HepG2 (cell line): ENCODE results near the gene SLC25A10. TPM values are rescaled to one million over a fixed set of nuclear protein-coding genes. Genes with fewer than 3 reads are reported as not detected.
A peak's percentile ranks its signal among the peaks of the same experiment; 100 is the strongest.

Experiments used
- ARHGAP35 ChIP-seq: sonication (generic); formaldehyde crosslinking; IDR thresholded peaks from 2 replicates; pipeline ENCODE4 v1.9.0; 2022; ENCODE audit warnings: mild to moderate bottlenecking, inconsistent platforms, moderate library complexity, missing genetic modification reagents, borderline replicate concordance
- EP300 ChIP-seq, 3 experiments: sonication (generic) in 1 of 3; formaldehyde crosslinking in 1 of 3; IDR thresholded peaks; 2 replicates each; pipeline versions ENCODE4 v1.5.1 to v1.6.1; 2011 to 2020; ENCODE audit warnings: low read depth in 2 of 3, low read length in 2 of 3, borderline replicate concordance in 1 of 3, improper control_type of control experiment in 1 of 3, mild to moderate bottlenecking in 1 of 3, missing genetic modification reagents in 1 of 3, moderate library complexity in 1 of 3
- ETV6 ChIP-seq: sonication (generic); formaldehyde crosslinking; conservative IDR thresholded peaks from 2 replicates; pipeline ENCODE4 v1.4.0; 2020; ENCODE audit warnings: missing genetic modification reagents
- FOXK2 ChIP-seq: fragments of 450-650 bp; IDR thresholded peaks from 2 replicates; pipeline ENCODE4 v1.6.1; 2016
- FOXM1 ChIP-seq: sonication (generic); formaldehyde crosslinking; IDR thresholded peaks from 2 replicates; pipeline ENCODE4 v1.5.0; 2020; ENCODE audit warnings: missing genetic modification reagents
- MAZ ChIP-seq, 2 experiments: sonication (generic) in 1 of 2; formaldehyde crosslinking in 1 of 2; IDR thresholded peaks; 2 replicates each; pipeline versions ENCODE4 v1.5.0 to v1.6.1; 2012 to 2020; ENCODE audit warnings: low read depth in 2 of 2, mild to moderate bottlenecking in 2 of 2, borderline replicate concordance in 1 of 2, improper control_type of control experiment in 1 of 2, low read length in 1 of 2, missing genetic modification reagents in 1 of 2, moderate library complexity in 1 of 2
- MBNL3 ChIP-seq: fragments of 250-450 bp; sonication (Bioruptor Pico); conservative IDR thresholded peaks from 2 replicates; pipeline ENCODE4 v1.8.0; 2022; ENCODE audit warnings: mild to moderate bottlenecking, inconsistent platforms
- PAX8 ChIP-seq: sonication (generic); formaldehyde crosslinking; IDR thresholded peaks from 2 replicates; pipeline ENCODE4 v1.8.0; 2022; ENCODE audit warnings: mild to moderate bottlenecking, missing genetic modification reagents, borderline replicate concordance
- SRY ChIP-seq: sonication (generic); formaldehyde crosslinking; IDR thresholded peaks from 2 replicates; pipeline ENCODE4 v1.8.0; 2022; ENCODE audit warnings: mild to moderate bottlenecking, missing genetic modification reagents
- TEAD2 ChIP-seq: sonication (generic); formaldehyde crosslinking; IDR thresholded peaks from 2 replicates; pipeline ENCODE4 v1.9.0; 2021; ENCODE audit warnings: missing genetic modification reagents
- TRIM24 ChIP-seq: sonication (generic); formaldehyde crosslinking; IDR thresholded peaks from 2 replicates; pipeline ENCODE4 v1.8.0; 2022; ENCODE audit warnings: mild to moderate bottlenecking, missing genetic modification reagents
- U2AF1 ChIP-seq: fragments of 200-400 bp; formaldehyde crosslinking; optimal IDR thresholded peaks from 2 replicates; pipeline ENCODE3; 2017; ENCODE audit warnings: mild to moderate bottlenecking, low read depth, low read length
- ZMYM3 ChIP-seq: sonication (generic); formaldehyde crosslinking; IDR thresholded peaks from 2 replicates; pipeline ENCODE4 v1.5.1; 2020; ENCODE audit warnings: mild to moderate bottlenecking, missing genetic modification reagents
- ZNF256 ChIP-seq: sonication (generic); formaldehyde crosslinking; conservative IDR thresholded peaks from 2 replicates; pipeline ENCODE4 v1.4.0; 2020; ENCODE audit warnings: missing genetic modification reagents
- ZNF260 ChIP-seq: sonication (generic); formaldehyde crosslinking; IDR thresholded peaks from 2 replicates; pipeline ENCODE4 v1.4.0; 2020; ENCODE audit warnings: missing genetic modification reagents, low read depth, mild to moderate bottlenecking, borderline replicate concordance
- ZNF562 ChIP-seq: sonication (generic); formaldehyde crosslinking; IDR thresholded peaks from 2 replicates; pipeline ENCODE4 v1.8.0; 2022; ENCODE audit warnings: missing genetic modification reagents, borderline replicate concordance
- polyA plus RNA-seq, 8 experiments: library from polyadenylated mRNA; depleted of rRNA in 3 of 8; stranded (reverse) in 7 of 8; unstranded in 1 of 8; fragments of >200 nt; fragmentation: Illumina TruSeq in 4 of 8; extraction: Trizol in 4 of 8; gene quantifications; 2 replicates each; pipeline versions ENCODE4 v1.2.1 to v1.2.3, GENCODE V29; 2011 to 2016; ENCODE audit warnings: low read depth in 4 of 8, missing spikeins in 1 of 8, mixed read lengths in 1 of 8; ENCODE audit not compliant: insufficient read depth in 1 of 8
- total RNA-seq, 5 experiments: library from RNA; depleted of rRNA; stranded (reverse); fragments of >200 nt; fragmentation: Illumina TruSeq; extraction: Trizol; gene quantifications; 2 replicates each; pipeline ENCODE4 v1.2.3, GENCODE V29; 2016; ENCODE audit warnings: low read depth in 1 of 5
- TF ChIP-seq, protein P1 (sequence below): sonication (generic); formaldehyde crosslinking; IDR thresholded peaks from 2 replicates; pipeline ENCODE4 v1.4.0; 2020; ENCODE audit warnings: mild to moderate bottlenecking, missing genetic modification reagents
- TF ChIP-seq, protein P2 (sequence below): sonication (generic); formaldehyde crosslinking; IDR thresholded peaks from 2 replicates; pipeline ENCODE4 v1.8.0; 2022; ENCODE audit warnings: mild to moderate bottlenecking, missing genetic modification reagents
- TF ChIP-seq, protein P3 (sequence below): sonication (generic); formaldehyde crosslinking; IDR thresholded peaks from 2 replicates; pipeline ENCODE4 v1.8.0; 2022; ENCODE audit warnings: mild to moderate bottlenecking, missing genetic modification reagents; ENCODE audit not compliant: insufficient replicate concordance
- TF ChIP-seq, protein P4 (sequence below): IDR thresholded peaks from 2 replicates; pipeline ENCODE4 v1.6.1; 2016; ENCODE audit warnings: missing compliant biosample characterization, missing genetic modification reagents, borderline replicate concordance
- TF ChIP-seq, protein P5 (sequence below): sonication (generic); formaldehyde crosslinking; conservative IDR thresholded peaks from 2 replicates; pipeline ENCODE4 v1.8.0; 2022; ENCODE audit warnings: low read depth, missing genetic modification reagents

The SLC25A10 gene
- total and polyA plus RNA-seq, 2 of the 13 experiments (the other 11 are each of a cell fraction or from before 2014, with no cell fraction given): 46.5 to 140 TPM

DNA sequence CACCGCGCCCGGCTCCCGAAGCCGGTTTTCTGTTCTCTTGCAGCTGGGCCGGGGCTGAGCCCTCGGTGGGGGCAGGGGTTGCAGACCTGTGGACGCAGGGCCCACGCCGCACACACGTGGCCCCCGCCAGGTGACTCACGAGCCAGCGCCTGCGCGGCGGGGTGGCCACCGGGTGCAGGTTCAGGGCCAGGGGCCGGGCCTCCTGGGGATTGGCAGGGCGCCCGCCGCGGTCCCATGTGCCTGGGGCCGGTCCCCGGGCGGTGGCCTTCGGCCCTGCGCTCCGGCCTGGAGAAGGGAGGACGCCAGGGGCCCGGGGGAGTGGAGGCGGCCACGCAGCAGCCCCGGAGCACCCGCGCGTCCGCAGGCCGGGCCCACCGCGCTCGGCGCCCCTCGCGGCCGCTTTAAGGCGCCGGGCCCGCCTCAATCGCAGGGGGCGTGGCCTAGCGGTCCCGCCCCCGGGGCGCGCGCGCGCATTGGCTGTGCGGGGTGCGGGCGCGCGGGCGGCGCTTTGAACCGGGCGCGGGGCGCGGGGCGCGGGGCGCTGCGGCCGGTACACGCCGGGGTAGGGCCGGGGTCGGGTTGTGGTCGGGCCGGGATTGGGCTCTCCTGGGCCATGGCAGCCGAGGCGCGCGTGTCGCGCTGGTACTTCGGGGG is at the start of gene SLC25A10 (continued):
- TF ChIP-seq ZMYM3 (CRISPR knock-in tag) (peak; percentile 71), FOXM1 (CRISPR knock-in tag) (peak; percentile 93), ZNF562 (CRISPR knock-in tag) (peak; percentile 90), EP300 (IDR thresholded peaks at IDR 0.05; ENCODE audit: low read depth in 2 of 2, low read length in 2 of 2) (peak; percentile 41 to 88; a peak in 2 of 4 replicates), EP300 (CRISPR knock-in tag; IDR thresholded peaks at IDR 0.05; ENCODE audit: borderline replicate concordance) (peak; percentile 97), ZNF260 (0 out of 2 replicates have a peak, but pooled peaks have one; percentile 90), SRY (CRISPR knock-in tag) (peak; percentile 99), MAZ (IDR thresholded peaks at IDR 0.05; ENCODE audit: borderline replicate concordance, low read depth, low read length) (peak; percentile 93), MAZ (CRISPR knock-in tag; IDR thresholded peaks at IDR 0.05; ENCODE audit: low read depth) (peak; percentile 85), PAX8 (CRISPR knock-in tag) (peak; percentile 96; the same call in 1 of the 2 replicates), MBNL3 (CRISPR knock-in tag) (no peak), ARHGAP35 (CRISPR knock-in tag) (peak; percentile 99), U2AF1 (no peak), TRIM24 (CRISPR knock-in tag) (no peak), FOXK2 (peak; percentile 40; the same call in 1 of the 2 replicates), ETV6 (peak; percentile 97), TEAD2 (CRISPR knock-in tag) (peak; percentile 97), ZNF256 (CRISPR knock-in tag) (peak; percentile 97)
- TF ChIP-seq, protein P1, sequence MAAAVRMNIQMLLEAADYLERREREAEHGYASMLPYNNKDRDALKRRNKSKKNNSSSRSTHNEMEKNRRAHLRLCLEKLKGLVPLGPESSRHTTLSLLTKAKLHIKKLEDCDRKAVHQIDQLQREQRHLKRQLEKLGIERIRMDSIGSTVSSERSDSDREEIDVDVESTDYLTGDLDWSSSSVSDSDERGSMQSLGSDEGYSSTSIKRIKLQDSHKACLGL (CRISPR knock-in tag): peak; percentile 99
- TF ChIP-seq, protein P2, sequence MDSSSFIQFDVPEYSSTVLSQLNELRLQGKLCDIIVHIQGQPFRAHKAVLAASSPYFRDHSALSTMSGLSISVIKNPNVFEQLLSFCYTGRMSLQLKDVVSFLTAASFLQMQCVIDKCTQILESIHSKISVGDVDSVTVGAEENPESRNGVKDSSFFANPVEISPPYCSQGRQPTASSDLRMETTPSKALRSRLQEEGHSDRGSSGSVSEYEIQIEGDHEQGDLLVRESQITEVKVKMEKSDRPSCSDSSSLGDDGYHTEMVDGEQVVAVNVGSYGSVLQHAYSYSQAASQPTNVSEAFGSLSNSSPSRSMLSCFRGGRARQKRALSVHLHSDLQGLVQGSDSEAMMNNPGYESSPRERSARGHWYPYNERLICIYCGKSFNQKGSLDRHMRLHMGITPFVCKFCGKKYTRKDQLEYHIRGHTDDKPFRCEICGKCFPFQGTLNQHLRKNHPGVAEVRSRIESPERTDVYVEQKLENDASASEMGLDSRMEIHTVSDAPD: peak; percentile 86
- TF ChIP-seq, protein P3, sequence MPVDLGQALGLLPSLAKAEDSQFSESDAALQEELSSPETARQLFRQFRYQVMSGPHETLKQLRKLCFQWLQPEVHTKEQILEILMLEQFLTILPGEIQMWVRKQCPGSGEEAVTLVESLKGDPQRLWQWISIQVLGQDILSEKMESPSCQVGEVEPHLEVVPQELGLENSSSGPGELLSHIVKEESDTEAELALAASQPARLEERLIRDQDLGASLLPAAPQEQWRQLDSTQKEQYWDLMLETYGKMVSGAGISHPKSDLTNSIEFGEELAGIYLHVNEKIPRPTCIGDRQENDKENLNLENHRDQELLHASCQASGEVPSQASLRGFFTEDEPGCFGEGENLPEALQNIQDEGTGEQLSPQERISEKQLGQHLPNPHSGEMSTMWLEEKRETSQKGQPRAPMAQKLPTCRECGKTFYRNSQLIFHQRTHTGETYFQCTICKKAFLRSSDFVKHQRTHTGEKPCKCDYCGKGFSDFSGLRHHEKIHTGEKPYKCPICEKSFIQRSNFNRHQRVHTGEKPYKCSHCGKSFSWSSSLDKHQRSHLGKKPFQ (CRISPR knock-in tag): peak; percentile 91
- TF ChIP-seq, protein P4, sequence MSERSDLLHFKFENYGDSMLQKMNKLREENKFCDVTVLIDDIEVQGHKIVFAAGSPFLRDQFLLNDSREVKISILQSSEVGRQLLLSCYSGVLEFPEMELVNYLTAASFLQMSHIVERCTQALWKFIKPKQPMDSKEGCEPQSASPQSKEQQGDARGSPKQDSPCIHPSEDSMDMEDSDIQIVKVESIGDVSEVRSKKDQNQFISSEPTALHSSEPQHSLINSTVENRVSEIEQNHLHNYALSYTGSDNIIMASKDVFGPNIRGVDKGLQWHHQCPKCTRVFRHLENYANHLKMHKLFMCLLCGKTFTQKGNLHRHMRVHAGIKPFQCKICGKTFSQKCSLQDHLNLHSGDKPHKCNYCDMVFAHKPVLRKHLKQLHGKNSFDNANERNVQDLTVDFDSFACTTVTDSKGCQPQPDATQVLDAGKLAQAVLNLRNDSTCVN: peak; percentile 95
- TF ChIP-seq, protein P5, sequence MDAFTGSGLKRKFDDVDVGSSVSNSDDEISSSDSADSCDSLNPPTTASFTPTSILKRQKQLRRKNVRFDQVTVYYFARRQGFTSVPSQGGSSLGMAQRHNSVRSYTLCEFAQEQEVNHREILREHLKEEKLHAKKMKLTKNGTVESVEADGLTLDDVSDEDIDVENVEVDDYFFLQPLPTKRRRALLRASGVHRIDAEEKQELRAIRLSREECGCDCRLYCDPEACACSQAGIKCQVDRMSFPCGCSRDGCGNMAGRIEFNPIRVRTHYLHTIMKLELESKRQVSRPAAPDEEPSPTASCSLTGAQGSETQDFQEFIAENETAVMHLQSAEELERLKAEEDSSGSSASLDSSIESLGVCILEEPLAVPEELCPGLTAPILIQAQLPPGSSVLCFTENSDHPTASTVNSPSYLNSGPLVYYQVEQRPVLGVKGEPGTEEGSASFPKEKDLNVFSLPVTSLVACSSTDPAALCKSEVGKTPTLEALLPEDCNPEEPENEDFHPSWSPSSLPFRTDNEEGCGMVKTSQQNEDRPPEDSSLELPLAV (CRISPR knock-in tag): peak; percentile 90
